Measurements from ENCODE around the gene SBNO2. TPM values are rescaled to one million over a fixed set of nuclear protein-coding genes. Genes with fewer than 3 reads are reported as not detected.
"Not testable (repeated sequence)": the region's sequence is repeated elsewhere in the genome, so short reads cannot be mapped to it uniquely, and the experiment has no call there.

The SBNO2 gene
- total and polyA plus RNA-seq, 4 donors, result 45.6 to 155 (median 95.9) TPM

- ATAC-seq (ENCODE audit: insufficient read depth, low FRiP score) (no peak), DNase-seq (no peak)
- Histone ChIP-seq H3K27me3 (ENCODE audit: control insufficient read depth in 3 of 3, insufficient read depth in 3 of 3, low read length in 2 of 3) (no peaks in the 10 kb centered on the region), H3K9ac (ENCODE audit: insufficient read depth in 1 of 2, low read length in 2 of 2) (no peak overlapping the region), H3K9me3 (ENCODE audit: control insufficient read depth in 4 of 4, insufficient read depth in 3 of 4, low read length in 3 of 4) (no peaks in the 10 kb centered on the region), H3K36me3 (ENCODE audit: control insufficient read depth in 4 of 4, insufficient read depth in 4 of 4, low read length in 4 of 4) (peaks cover 0 to 14% (median 5%) of the 10 kb centered on the region in 4 donors), H3K4me3 (no peak overlapping the region), H3K27ac (ENCODE audit: low read depth in 1 of 2, low read length in 1 of 2) (no peak overlapping the region), H3K4me1 (ENCODE audit: control insufficient read depth in 5 of 5, insufficient read depth in 5 of 5, low read length in 5 of 5) (peaks cover 0 to 36% (median 11%) of the 10 kb centered on the region in 5 donors)
- WGBS, 2 donors, result 97 to 98% methylated on average over 13 of the region's 13 CpGs
- TF ChIP-seq CTCF (IDR thresholded peaks at IDR 0.05; ENCODE audit: control extremely low read depth, extremely low read depth), result no peak
Observed at GRCh38 chr19:1210227-1210538, 36.1 kb upstream of the SBNO2 start.

- H3K9me3 ChIP-seq (ENCODE audit: control insufficient read depth in 4 of 4, insufficient read depth in 3 of 4, low read length in 3 of 4); H3K4me3 ChIP-seq; H3K27me3 ChIP-seq (ENCODE audit: control insufficient read depth in 3 of 3, insufficient read depth in 3 of 3, low read length in 2 of 3); H3K9ac ChIP-seq (ENCODE audit: insufficient read depth in 1 of 2, low read length in 2 of 2); ATAC-seq (ENCODE audit: insufficient read depth, low FRiP score); DNase-seq; H3K27ac ChIP-seq (ENCODE audit: low read depth in 1 of 2, low read length in 1 of 2): not testable (repeated sequence)
- WGBS, 2 donors, result 77 to 82% methylated on average over 10 of the region's 10 CpGs
- peaks cover 0 to 40% (median 12%) of the 10 kb centered on the region in 5 donors for H3K4me1 ChIP-seq (ENCODE audit: control insufficient read depth in 5 of 5, insufficient read depth in 5 of 5, low read length in 5 of 5)
- H3K36me3 ChIP-seq (ENCODE audit: control insufficient read depth in 4 of 4, insufficient read depth in 4 of 4, low read length in 4 of 4), result peaks cover 0 to 14% (median 5%) of the 10 kb centered on the region in 4 donors
Observed at GRCh38 chr19:1208830-1209229, 34.8 kb upstream of the SBNO2 start.

- WGBS, 2 donors, result 0 to 1% methylated on average over 37 to 38 of the region's 38 CpGs
- no peaks in the 10 kb centered on the region for H3K27me3 ChIP-seq (ENCODE audit: control insufficient read depth in 3 of 3, insufficient read depth in 3 of 3, low read length in 2 of 3)
- peaks cover 0 to 45% (median 20%) of the 10 kb centered on the region in 5 donors for H3K4me1 ChIP-seq (ENCODE audit: control insufficient read depth in 5 of 5, insufficient read depth in 5 of 5, low read length in 5 of 5)
- H3K36me3 ChIP-seq (ENCODE audit: control insufficient read depth in 4 of 4, insufficient read depth in 4 of 4, low read length in 4 of 4), result peaks cover 0 to 11% (median 5%) of the 10 kb centered on the region in 4 donors
- H3K27ac ChIP-seq (ENCODE audit: low read depth in 1 of 2, low read length in 1 of 2), result peak overlapping the region; percentile 59 to 81
- ATAC-seq (ENCODE audit: insufficient read depth, low FRiP score) (no peak), DNase-seq (no peak)
- peak overlapping the region in 1 of 2 donors; percentile 55 for H3K9ac ChIP-seq (ENCODE audit: insufficient read depth in 1 of 2, low read length in 2 of 2)
- no peak for TF ChIP-seq CTCF (IDR thresholded peaks at IDR 0.05; ENCODE audit: control extremely low read depth, extremely low read depth)
- no peaks in the 10 kb centered on the region for H3K9me3 ChIP-seq (ENCODE audit: control insufficient read depth in 4 of 4, insufficient read depth in 3 of 4, low read length in 3 of 4)
- peak overlapping the region; percentile 75 for H3K4me3 ChIP-seq
Observed at GRCh38 chr19:1206864-1207450, 32.9 kb upstream of the SBNO2 start.

GRCh38 chr19:1206150-1206863 lies 32.2 kb upstream of the SBNO2 start:
- Histone ChIP-seq H3K9ac (ENCODE audit: insufficient read depth in 1 of 2, low read length in 2 of 2) (peak overlapping the region in 1 of 2 donors; percentile 55), H3K4me3 (peak overlapping the region; percentile 75), H3K9me3 (ENCODE audit: control insufficient read depth in 4 of 4, insufficient read depth in 3 of 4, low read length in 3 of 4) (no peaks in the 10 kb centered on the region), H3K4me1 (ENCODE audit: control insufficient read depth in 5 of 5, insufficient read depth in 5 of 5, low read length in 5 of 5) (peaks cover 0 to 45% (median 20%) of the 10 kb centered on the region in 5 donors), H3K36me3 (ENCODE audit: control insufficient read depth in 4 of 4, insufficient read depth in 4 of 4, low read length in 4 of 4) (peaks cover 0 to 7% (median 4%) of the 10 kb centered on the region in 4 donors), H3K27me3 (ENCODE audit: control insufficient read depth in 3 of 3, insufficient read depth in 3 of 3, low read length in 2 of 3) (no peaks in the 10 kb centered on the region), H3K27ac (ENCODE audit: low read depth in 1 of 2, low read length in 1 of 2) (peak overlapping the region; percentile 59 to 81)
- WGBS, 2 donors, result 0 to 1% methylated on average over 50 to 78 of the region's 78 CpGs
- DNase-seq (peak in 1 of 3 donors; percentile 39), ATAC-seq (ENCODE audit: insufficient read depth, low FRiP score) (no peak)
- no peak for TF ChIP-seq CTCF (IDR thresholded peaks at IDR 0.05; ENCODE audit: control extremely low read depth, extremely low read depth)
